HUES6 (cell line): ENCODE measurements around the gene TRIM75.
"Not testable (repeated sequence)": the region's sequence is repeated elsewhere in the genome, so short reads cannot be mapped to it uniquely, and the experiment has no call there.

ENCODE experiments used
- H3K27ac ChIP-seq: 2 replicates; pipeline ENCODE4 v1.7.0; 2013; ENCODE audit warnings: low read depth, mild to moderate bottlenecking, low read length, inconsistent platforms
- H3K27me3 ChIP-seq: 2 replicates; pipeline ENCODE4 v1.6.1; 2013; ENCODE audit warnings: low read length; ENCODE audit not compliant: control insufficient read depth, insufficient read depth
- H3K36me3 ChIP-seq: 2 replicates; pipeline ENCODE4 v1.6.1; 2013; ENCODE audit warnings: low read length; ENCODE audit not compliant: control insufficient read depth, insufficient read depth
- H3K4me1 ChIP-seq: 2 replicates; pipeline ENCODE4 v1.6.1; 2013; ENCODE audit warnings: low read length; ENCODE audit not compliant: control insufficient read depth, insufficient read depth
- H3K4me3 ChIP-seq: 2 replicates; pipeline ENCODE4 v1.5.1; 2013; ENCODE audit warnings: low read depth, low read length
- H3K9ac ChIP-seq: one replicate; pipeline ENCODE4 v1.6.1; 2013; ENCODE audit warnings: mild to moderate bottlenecking, low read length
- H3K9me3 ChIP-seq: 2 replicates; pipeline ENCODE4 v1.6.1; 2013; ENCODE audit warnings: low read depth, low read length; ENCODE audit not compliant: control insufficient read depth, insufficient read depth

The TRIM75 gene

GRCh38 chr4:165077034-165077578 lies 23.4 kb downstream of the TRIM75 start:
- no peaks in the 10 kb centered on the region for H3K27me3 ChIP-seq
- H3K4me1 ChIP-seq, result peaks cover 3% of the 10 kb centered on the region; the same call in 1 of the 2 replicates
- H3K27ac ChIP-seq, result no peak overlapping the region
- H3K36me3 ChIP-seq, result peaks cover 15% of the 10 kb centered on the region
- no peak overlapping the region for H3K4me3 ChIP-seq
- H3K9me3 ChIP-seq, result no peaks in the 10 kb centered on the region
- H3K9ac ChIP-seq, result no peak overlapping the region

- Histone ChIP-seq H3K27ac (no peak overlapping the region), H3K27me3 (no peaks in the 10 kb centered on the region), H3K4me3 (no peak overlapping the region), H3K36me3 (peaks cover 16% of the 10 kb centered on the region), H3K9me3 (no peaks in the 10 kb centered on the region), H3K9ac (no peak overlapping the region), H3K4me1 (no peaks in the 10 kb centered on the region)
Observed at GRCh38 chr4:165079476-165079875, 25.8 kb downstream of the TRIM75 start.

GRCh38 chr4:165084787-165085186 lies 31.1 kb downstream of the TRIM75 start:
- not testable (repeated sequence) for H3K9ac ChIP-seq, H3K4me1 ChIP-seq, H3K9me3 ChIP-seq, H3K4me3 ChIP-seq, H3K27me3 ChIP-seq, H3K27ac ChIP-seq
- peaks cover 36% of the 10 kb centered on the region for H3K36me3 ChIP-seq

GRCh38 chr4:165085946-165086345 lies 32.3 kb downstream of the TRIM75 start:
- H3K36me3 ChIP-seq, result peaks cover 34% of the 10 kb centered on the region
- no peak overlapping the region for H3K9ac ChIP-seq

GRCh38 chr4:165088366-165088765 lies 34.7 kb downstream of the TRIM75 start:
- Histone ChIP-seq H3K27me3 (no peaks in the 10 kb centered on the region), H3K9ac (no peak overlapping the region), H3K4me3 (no peak overlapping the region)

More at GRCh38 chr4:165085946-165086345, 32.3 kb downstream of the TRIM75 start:
- Histone ChIP-seq H3K4me3 (no peak overlapping the region), H3K27ac (no peak overlapping the region), H3K27me3 (no peaks in the 10 kb centered on the region), H3K4me1 (no peaks in the 10 kb centered on the region), H3K9me3 (no peaks in the 10 kb centered on the region)

GRCh38 chr4:165092187-165092586 lies 38.5 kb downstream of the TRIM75 start:
- not testable (repeated sequence) for H3K9ac ChIP-seq, H3K27me3 ChIP-seq, H3K27ac ChIP-seq, H3K4me1 ChIP-seq, H3K4me3 ChIP-seq, H3K9me3 ChIP-seq
- H3K36me3 ChIP-seq, result peaks cover 17% of the 10 kb centered on the region

More at GRCh38 chr4:165088366-165088765, 34.7 kb downstream of the TRIM75 start:
- H3K9me3 ChIP-seq, result no peaks in the 10 kb centered on the region
- no peak overlapping the region for H3K27ac ChIP-seq
- H3K36me3 ChIP-seq, result peaks cover 35% of the 10 kb centered on the region
- no peaks in the 10 kb centered on the region for H3K4me1 ChIP-seq

- H3K9ac ChIP-seq, result no peak overlapping the region
- peaks cover 11% of the 10 kb centered on the region for H3K36me3 ChIP-seq
- no peaks in the 10 kb centered on the region for H3K4me1 ChIP-seq
- no peaks in the 10 kb centered on the region for H3K27me3 ChIP-seq
- H3K4me3 ChIP-seq, result no peak overlapping the region
- H3K9me3 ChIP-seq, result no peaks in the 10 kb centered on the region
- no peak overlapping the region for H3K27ac ChIP-seq
Observed at GRCh38 chr4:165094873-165095272, 41.2 kb downstream of the TRIM75 start.

- no peaks in the 10 kb centered on the region for H3K9me3 ChIP-seq
- no peak overlapping the region for H3K9ac ChIP-seq
- peaks cover 12% of the 10 kb centered on the region for H3K36me3 ChIP-seq
- no peaks in the 10 kb centered on the region for H3K27me3 ChIP-seq
- H3K27ac ChIP-seq, result no peak overlapping the region
- H3K4me1 ChIP-seq, result no peaks in the 10 kb centered on the region
- H3K4me3 ChIP-seq, result no peak overlapping the region
Observed at GRCh38 chr4:165095291-165095690, 41.6 kb downstream of the TRIM75 start.

- no peak overlapping the region for H3K9ac ChIP-seq
- no peaks in the 10 kb centered on the region for H3K27me3 ChIP-seq
- no peak overlapping the region for H3K27ac ChIP-seq
- no peak overlapping the region for H3K4me3 ChIP-seq
- no peaks in the 10 kb centered on the region for H3K9me3 ChIP-seq
- no peaks in the 10 kb centered on the region for H3K4me1 ChIP-seq
- H3K36me3 ChIP-seq, result peaks cover 20% of the 10 kb centered on the region
Observed at GRCh38 chr4:165096776-165097175, 43.1 kb downstream of the TRIM75 start.

GRCh38 chr4:165101641-165102040 lies 48.0 kb downstream of the TRIM75 start:
- Histone ChIP-seq H3K27me3 (no peaks in the 10 kb centered on the region), H3K4me3 (no peak overlapping the region), H3K9ac (no peak overlapping the region), H3K4me1 (no peaks in the 10 kb centered on the region), H3K27ac (no peak overlapping the region), H3K9me3 (no peaks in the 10 kb centered on the region), H3K36me3 (peaks cover 27% of the 10 kb centered on the region)

- Histone ChIP-seq H3K27me3 (no peaks in the 10 kb centered on the region), H3K27ac (no peak overlapping the region), H3K36me3 (peaks cover 14% of the 10 kb centered on the region)
Observed at GRCh38 chr4:165106518-165106917, 52.9 kb downstream of the TRIM75 start.

More at GRCh38 chr4:165106518-165106917, 52.9 kb downstream of the TRIM75 start:
- Histone ChIP-seq H3K9ac (no peak overlapping the region), H3K4me1 (no peaks in the 10 kb centered on the region), H3K4me3 (no peak overlapping the region), H3K9me3 (no peaks in the 10 kb centered on the region)
